GM18873 (cell line): ENCODE data around the gene PTGS2.

ENCODE experiments used
- ATAC-seq: cut with Tn5 transposase; IDR thresholded peaks from one replicate; pipeline ENCODE4 v1.9.1; 2021; ENCODE audit warnings: mild to moderate bottlenecking, moderate library complexity, moderate number of reproducible peaks; ENCODE audit not compliant: unreplicated experiment, low FRiP score

Gene PTGS2

DNA sequence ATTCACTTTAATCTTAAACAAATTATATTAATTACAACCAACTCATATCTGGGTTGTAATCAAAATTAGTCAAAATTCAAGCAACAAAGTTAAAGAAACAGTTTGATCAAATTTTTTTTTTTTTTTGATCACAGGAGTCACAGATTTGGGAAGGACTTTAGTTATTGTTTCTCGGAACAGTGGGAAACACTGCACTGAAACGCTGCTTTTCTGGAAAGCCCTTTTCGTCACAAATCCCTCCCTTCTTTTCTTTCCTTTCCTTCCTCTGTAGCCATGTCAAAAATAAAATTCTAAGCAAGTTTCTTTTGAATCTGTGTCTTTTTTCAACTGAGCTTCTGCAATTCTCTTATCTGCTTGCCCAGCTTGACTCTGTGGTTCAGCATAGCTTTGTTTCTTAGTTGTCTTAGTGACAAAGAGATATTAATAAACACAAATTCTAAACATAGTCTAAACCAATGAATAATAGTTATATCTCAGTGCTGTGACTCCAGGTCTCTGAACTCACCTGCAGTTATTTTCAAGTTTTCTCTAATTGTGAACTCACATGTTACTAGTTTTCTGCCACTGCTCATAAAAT is 53.8 kb downstream of the PTGS2 start:
- ATAC-seq, result no peak

DNA sequence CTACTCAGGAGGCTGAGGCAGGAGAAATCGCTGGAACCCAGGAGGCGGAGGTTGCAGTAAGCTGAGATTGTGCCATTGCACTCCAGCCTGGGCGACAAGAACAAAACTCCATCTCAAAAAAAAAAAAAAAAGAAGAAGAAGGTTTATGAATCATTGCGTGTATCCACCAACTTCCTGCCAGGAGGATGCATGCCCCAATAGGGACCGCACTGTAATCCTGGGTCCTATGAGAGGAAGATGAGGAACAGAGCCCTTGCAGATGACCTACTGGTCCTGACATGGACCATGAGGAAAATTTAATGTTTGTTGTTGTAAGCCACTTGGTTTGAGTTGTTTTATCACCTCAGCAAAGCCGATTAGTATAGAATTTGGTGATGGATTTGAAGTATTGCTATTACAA is 56.7 kb downstream of the PTGS2 start:
- ATAC-seq, result no peak
